D721Med (cell line): Measurements from ENCODE around the gene SLC15A1.

Source experiments
- DNase-seq: peaks from one replicate; pipeline ENCODE4 v3.0.0; 2011; ENCODE audit warnings: low spot score; ENCODE audit not compliant: insufficient read length
- FAIRE-seq: peaks from 2 replicates; lab custom pipeline; 2011; peaks lifted over from hg19 to GRCh38; lab: Jason Lieb, UNC
- CTCF ChIP-seq: IDR thresholded peaks from 2 replicates; pipeline ENCODE4 v1.5.1; 2012; ENCODE audit warnings: mild to moderate bottlenecking, control low read depth; ENCODE audit not compliant: insufficient read depth; ENCODE audit errors: missing control alignments

The SLC15A1 gene

GRCh38 chr13:98664924-98665637, 87.4 kb downstream of the SLC15A1 start:
- no peak for FAIRE-seq
- no peak for DNase-seq
- no peak for TF ChIP-seq CTCF

GRCh38 chr13:98664510-98664909, 88.0 kb downstream of the SLC15A1 start:
- FAIRE-seq, result no peak
- DNase-seq, result no peak
- TF ChIP-seq CTCF, result no peak

- FAIRE-seq, result no peak
- TF ChIP-seq CTCF, result no peak
- no peak for DNase-seq
These were observed 88.4 kb downstream of the SLC15A1 start for GRCh38 chr13:98664047-98664446.

- no peak for DNase-seq
- TF ChIP-seq CTCF, result no peak
- no peak for FAIRE-seq
These were observed 94.3 kb downstream of the SLC15A1 start for GRCh38 chr13:98658131-98658530.

GRCh38 chr13:98657506-98658085, 94.9 kb downstream of the SLC15A1 start:
- FAIRE-seq (no peak), DNase-seq (no peak)
- TF ChIP-seq CTCF, result no peak

GRCh38 chr13:98656223-98656622, 96.2 kb downstream of the SLC15A1 start:
- DNase-seq (no peak), FAIRE-seq (no peak)
- no peak for TF ChIP-seq CTCF

- FAIRE-seq, result no peak
These were observed 98.9 kb downstream of the SLC15A1 start for GRCh38 chr13:98653463-98653985.

More at GRCh38 chr13:98653463-98653985, 98.9 kb downstream of the SLC15A1 start:
- DNase-seq, result peak; percentile 80
- TF ChIP-seq CTCF, result peak; percentile 93
